GM21529 (cell line): ENCODE results near the gene ZBTB45.
"Not testable (repeated sequence)": the region's sequence is repeated elsewhere in the genome, so short reads cannot be mapped to it uniquely, and the experiment has no call there.

Source experiments
- ATAC-seq: cut with Tn5 transposase; IDR thresholded peaks from one replicate; pipeline ENCODE4 v1.9.1; 2021; ENCODE audit not compliant: unreplicated experiment

Gene ZBTB45

GRCh38 chr19:58539169-58539559 lies 19.6 kb upstream of the ZBTB45 start:
- not testable (repeated sequence) for ATAC-seq

GRCh38 chr19:58538257-58539168 lies 18.9 kb upstream of the ZBTB45 start:
- no peak for ATAC-seq

GRCh38 chr19:58536852-58537798 lies 17.5 kb upstream of the ZBTB45 start:
- ATAC-seq: no peak

GRCh38 chr19:58535857-58536256 lies 16.2 kb upstream of the ZBTB45 start:
- ATAC-seq: no peak

- no peak for ATAC-seq
These were observed 11.6 kb upstream of the ZBTB45 start for GRCh38 chr19:58531034-58531840.

- no peak for ATAC-seq
These were observed 9.8 kb upstream of the ZBTB45 start for GRCh38 chr19:58529405-58529804.

- ATAC-seq: no peak
These were observed 3.1 kb upstream of the ZBTB45 start for GRCh38 chr19:58522709-58523108.

GRCh38 chr19:58521651-58522050 lies 2.0 kb upstream of the ZBTB45 start:
- no peak for ATAC-seq

- no peak for ATAC-seq
These were observed 618 bp upstream of the ZBTB45 start for GRCh38 chr19:58520257-58520599.

GRCh38 chr19:58519087-58519354 lies 589 bp downstream of the ZBTB45 start:
- ATAC-seq: no peak

GRCh38 chr19:58518256-58519086 lies 1.1 kb downstream of the ZBTB45 start:
- no peak for ATAC-seq

GRCh38 chr19:58516964-58517833 lies 2.4 kb downstream of the ZBTB45 start:
- no peak for ATAC-seq

- ATAC-seq: no peak
These were observed 3.3 kb downstream of the ZBTB45 start for GRCh38 chr19:58516246-58516836.

- ATAC-seq: no peak
These were observed 4.4 kb downstream of the ZBTB45 start for GRCh38 chr19:58515259-58515658.

- no peak for ATAC-seq
These were observed 5.0 kb downstream of the ZBTB45 start for GRCh38 chr19:58514564-58515022.

- ATAC-seq: peak; percentile 64
These were observed 5.7 kb downstream of the ZBTB45 start for GRCh38 chr19:58513694-58514563.

GRCh38 chr19:58513213-58513693 lies 6.4 kb downstream of the ZBTB45 start:
- ATAC-seq: no peak
